K562 (cell line): Measurements from ENCODE around the gene TMTC4. TPM values are rescaled to one million over a fixed set of nuclear protein-coding genes. Genes with fewer than 3 reads are reported as not detected.

Experiments
- CXXC5 ChIP-seq: fragments of 250-450 bp; sonication (Bioruptor Pico); IDR thresholded peaks from 2 replicates; pipeline ENCODE4 v1.8.0; 2022; ENCODE audit warnings: inconsistent platforms, mild to moderate bottlenecking, moderate library complexity
- HCFC1 ChIP-seq: IDR thresholded peaks from 2 replicates; pipeline ENCODE4 v1.6.1; 2012; ENCODE audit warnings: low read depth, low read length, improper control_type of control experiment
- MTA1 ChIP-seq: fragments of 450-650 bp; IDR thresholded peaks from 2 replicates; pipeline ENCODE4 v1.6.1; 2017; ENCODE audit warnings: borderline replicate concordance
- MYC ChIP-seq, 2 experiments: fragments of 250-450 bp in 1 of 2; sonication (Bioruptor Pico) in 1 of 2; IDR thresholded peaks; 2 replicates each; pipeline versions ENCODE4 v1.5.1 to v1.6.1; 2012 to 2021; ENCODE audit warnings: low read depth in 2 of 2, borderline replicate concordance in 1 of 2, improper control_type of control experiment in 1 of 2, low read length in 1 of 2, mild to moderate bottlenecking in 1 of 2, moderate library complexity in 1 of 2
- NEUROD1 ChIP-seq: fragments of 150-350 bp; IDR thresholded peaks from 2 replicates; pipeline ENCODE4 v1.6.1; 2014; ENCODE audit warnings: borderline replicate concordance, low read length, low read depth; ENCODE audit not compliant: partially characterized antibody
- NFYB ChIP-seq: IDR thresholded peaks from 2 replicates; pipeline ENCODE4 v1.6.1; 2011; ENCODE audit warnings: mild to moderate bottlenecking, moderate library complexity; ENCODE audit not compliant: insufficient read length; ENCODE audit errors: extremely low read depth
- POLR2A ChIP-seq: fragments of 450-650 bp; conservative IDR thresholded peaks from 2 replicates; pipeline ENCODE4 v1.6.1; 2016
- RBFOX2 ChIP-seq: fragments of 200-400 bp; formaldehyde crosslinking; IDR thresholded peaks from 2 replicates; pipeline ENCODE4 v1.6.1; 2017; ENCODE audit warnings: low read depth, mild to moderate bottlenecking, low read length, moderate library complexity
- RBM39 ChIP-seq: fragments of 200-400 bp; formaldehyde crosslinking; optimal IDR thresholded peaks from 2 replicates; pipeline ENCODE3; 2018; ENCODE audit warnings: low read depth, low read length
- polyA plus RNA-seq, 8 experiments: library from polyadenylated mRNA; depleted of rRNA in 4 of 8; stranded (reverse) in 5 of 8; unstranded in 3 of 8; fragments of >200 nt; fragmentation: Nextera tagmentation in 2 of 8; fragmentation: Illumina TruSeq in 1 of 8; extraction: Ambion mirVana in 2 of 8; extraction: Trizol in 1 of 8; gene quantifications; 2 replicates each; pipeline versions ENCODE4 v1.2.1 to v1.2.3, GENCODE V29; 2011 to 2014; ENCODE audit warnings: inconsistent platforms in 1 of 8, missing spikeins in 1 of 8
- total RNA-seq, 7 experiments: library from RNA; depleted of rRNA in 6 of 7; stranded (reverse); fragments of >200 nt in 6 of 7; fragmentation: Illumina TruSeq in 2 of 7; extraction: Trizol in 2 of 7; gene quantifications; 2 replicates each; pipeline versions ENCODE4 v1.2.1 to v1.2.3, GENCODE V29; 2011 to 2021; ENCODE audit warnings: low replicate concordance in 1 of 7
- TF ChIP-seq, protein P1 (sequence below): IDR thresholded peaks from 2 replicates; pipeline ENCODE4 v1.6.1; 2011; ENCODE audit warnings: borderline replicate concordance, low read depth, mild to moderate bottlenecking, moderate library complexity, low read length; ENCODE audit not compliant: insufficient read depth, poor library complexity, severe bottlenecking
- TF ChIP-seq, protein P2 (sequence below): IDR thresholded peaks from 3 replicates; pipeline ENCODE4 v1.6.1; 2011; ENCODE audit warnings: borderline replicate concordance, mild to moderate bottlenecking, moderate library complexity; ENCODE audit not compliant: insufficient read length; ENCODE audit errors: extremely low read depth
- TF ChIP-seq, protein P3 (sequence below): sonication (generic); formaldehyde crosslinking; IDR thresholded peaks from 2 replicates; pipeline ENCODE4 v1.8.1; 2023; ENCODE audit warnings: mild to moderate bottlenecking, missing genetic modification reagents
- TF ChIP-seq, protein P4 (sequence below): fragments of 250-450 bp; sonication (Bioruptor Pico); IDR thresholded peaks from 2 replicates; pipeline ENCODE4 v1.5.0; 2020; ENCODE audit warnings: mild to moderate bottlenecking, borderline replicate concordance
- TF ChIP-seq, protein P5 (sequence below): fragments of 250-450 bp; sonication (Bioruptor Pico); IDR thresholded peaks from 2 replicates; pipeline ENCODE4 v1.4.0; 2020

The TMTC4 gene
- total and polyA plus RNA-seq, 9 of the 15 experiments (the other 6 are each of a cell fraction or from before 2014, with no cell fraction given) = 3.5 to 16.7 (median 11.8) TPM

DNA sequence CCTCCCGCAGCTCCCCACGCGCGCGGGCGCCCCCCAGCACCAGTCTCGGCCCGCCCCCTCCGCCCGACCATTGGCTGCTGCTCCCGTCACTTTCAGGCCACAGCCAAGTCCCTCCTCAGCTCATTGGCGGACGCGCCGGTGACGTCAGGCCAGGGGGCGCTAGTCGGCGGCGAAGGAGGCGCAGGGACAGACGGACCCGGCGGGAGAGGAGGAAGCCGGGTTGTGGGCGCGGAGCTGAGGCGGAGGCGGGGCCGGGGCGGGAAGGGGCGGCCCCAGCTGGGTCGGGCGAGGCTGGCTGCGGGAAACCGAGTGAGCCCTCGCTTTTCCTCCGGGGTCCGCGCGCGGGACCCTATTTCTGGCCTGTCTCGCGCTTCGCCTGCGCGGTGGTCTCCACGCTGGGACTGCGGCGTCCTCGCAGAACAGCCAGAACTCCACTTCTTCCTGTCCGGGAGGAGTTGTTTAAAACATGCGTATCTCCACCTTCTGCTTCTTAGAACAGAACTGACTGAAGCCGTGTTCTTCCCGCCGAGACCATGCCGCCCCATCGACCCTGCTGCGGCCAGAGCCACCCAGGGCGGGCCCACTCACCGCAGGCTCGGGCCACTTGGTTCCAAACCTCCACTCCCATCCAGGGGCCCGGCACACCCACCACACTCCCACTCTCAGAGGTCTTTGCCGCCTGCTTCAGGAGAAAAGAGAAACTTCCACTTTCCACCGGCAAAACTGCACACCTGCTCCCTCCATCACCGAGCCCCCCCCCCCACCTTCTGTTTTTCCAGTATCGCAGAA lies 471 bp upstream of the TMTC4 start (continued):
- TF ChIP-seq RBM39 (no peak), POLR2A (peak; percentile 69), MTA1 (no peak), RBFOX2 (peak; percentile 73), HCFC1 (no peak), NFYB (peak; percentile 91), MYC (IDR thresholded peaks at IDR 0.05; ENCODE audit: low read depth, low read length) (no peak), MYC (CRISPR knock-in tag; IDR thresholded peaks at IDR 0.05; ENCODE audit: borderline replicate concordance, low read depth) (no peak), NEUROD1 (peak; percentile 84), CXXC5 (CRISPR knock-in tag) (peak; percentile 54; the same call in 1 of the 2 replicates)
- TF ChIP-seq, protein P1, sequence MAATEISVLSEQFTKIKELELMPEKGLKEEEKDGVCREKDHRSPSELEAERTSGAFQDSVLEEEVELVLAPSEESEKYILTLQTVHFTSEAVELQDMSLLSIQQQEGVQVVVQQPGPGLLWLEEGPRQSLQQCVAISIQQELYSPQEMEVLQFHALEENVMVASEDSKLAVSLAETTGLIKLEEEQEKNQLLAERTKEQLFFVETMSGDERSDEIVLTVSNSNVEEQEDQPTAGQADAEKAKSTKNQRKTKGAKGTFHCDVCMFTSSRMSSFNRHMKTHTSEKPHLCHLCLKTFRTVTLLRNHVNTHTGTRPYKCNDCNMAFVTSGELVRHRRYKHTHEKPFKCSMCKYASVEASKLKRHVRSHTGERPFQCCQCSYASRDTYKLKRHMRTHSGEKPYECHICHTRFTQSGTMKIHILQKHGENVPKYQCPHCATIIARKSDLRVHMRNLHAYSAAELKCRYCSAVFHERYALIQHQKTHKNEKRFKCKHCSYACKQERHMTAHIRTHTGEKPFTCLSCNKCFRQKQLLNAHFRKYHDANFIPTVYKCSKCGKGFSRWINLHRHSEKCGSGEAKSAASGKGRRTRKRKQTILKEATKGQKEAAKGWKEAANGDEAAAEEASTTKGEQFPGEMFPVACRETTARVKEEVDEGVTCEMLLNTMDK = peak; percentile 90
- TF ChIP-seq, protein P2, sequence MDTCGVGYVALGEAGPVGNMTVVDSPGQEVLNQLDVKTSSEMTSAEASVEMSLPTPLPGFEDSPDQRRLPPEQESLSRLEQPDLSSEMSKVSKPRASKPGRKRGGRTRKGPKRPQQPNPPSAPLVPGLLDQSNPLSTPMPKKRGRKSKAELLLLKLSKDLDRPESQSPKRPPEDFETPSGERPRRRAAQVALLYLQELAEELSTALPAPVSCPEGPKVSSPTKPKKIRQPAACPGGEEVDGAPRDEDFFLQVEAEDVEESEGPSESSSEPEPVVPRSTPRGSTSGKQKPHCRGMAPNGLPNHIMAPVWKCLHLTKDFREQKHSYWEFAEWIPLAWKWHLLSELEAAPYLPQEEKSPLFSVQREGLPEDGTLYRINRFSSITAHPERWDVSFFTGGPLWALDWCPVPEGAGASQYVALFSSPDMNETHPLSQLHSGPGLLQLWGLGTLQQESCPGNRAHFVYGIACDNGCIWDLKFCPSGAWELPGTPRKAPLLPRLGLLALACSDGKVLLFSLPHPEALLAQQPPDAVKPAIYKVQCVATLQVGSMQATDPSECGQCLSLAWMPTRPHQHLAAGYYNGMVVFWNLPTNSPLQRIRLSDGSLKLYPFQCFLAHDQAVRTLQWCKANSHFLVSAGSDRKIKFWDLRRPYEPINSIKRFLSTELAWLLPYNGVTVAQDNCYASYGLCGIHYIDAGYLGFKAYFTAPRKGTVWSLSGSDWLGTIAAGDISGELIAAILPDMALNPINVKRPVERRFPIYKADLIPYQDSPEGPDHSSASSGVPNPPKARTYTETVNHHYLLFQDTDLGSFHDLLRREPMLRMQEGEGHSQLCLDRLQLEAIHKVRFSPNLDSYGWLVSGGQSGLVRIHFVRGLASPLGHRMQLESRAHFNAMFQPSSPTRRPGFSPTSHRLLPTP = no peak
- TF ChIP-seq, protein P3, sequence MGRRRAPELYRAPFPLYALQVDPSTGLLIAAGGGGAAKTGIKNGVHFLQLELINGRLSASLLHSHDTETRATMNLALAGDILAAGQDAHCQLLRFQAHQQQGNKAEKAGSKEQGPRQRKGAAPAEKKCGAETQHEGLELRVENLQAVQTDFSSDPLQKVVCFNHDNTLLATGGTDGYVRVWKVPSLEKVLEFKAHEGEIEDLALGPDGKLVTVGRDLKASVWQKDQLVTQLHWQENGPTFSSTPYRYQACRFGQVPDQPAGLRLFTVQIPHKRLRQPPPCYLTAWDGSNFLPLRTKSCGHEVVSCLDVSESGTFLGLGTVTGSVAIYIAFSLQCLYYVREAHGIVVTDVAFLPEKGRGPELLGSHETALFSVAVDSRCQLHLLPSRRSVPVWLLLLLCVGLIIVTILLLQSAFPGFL (CRISPR knock-in tag) = no peak
- TF ChIP-seq, protein P4, sequence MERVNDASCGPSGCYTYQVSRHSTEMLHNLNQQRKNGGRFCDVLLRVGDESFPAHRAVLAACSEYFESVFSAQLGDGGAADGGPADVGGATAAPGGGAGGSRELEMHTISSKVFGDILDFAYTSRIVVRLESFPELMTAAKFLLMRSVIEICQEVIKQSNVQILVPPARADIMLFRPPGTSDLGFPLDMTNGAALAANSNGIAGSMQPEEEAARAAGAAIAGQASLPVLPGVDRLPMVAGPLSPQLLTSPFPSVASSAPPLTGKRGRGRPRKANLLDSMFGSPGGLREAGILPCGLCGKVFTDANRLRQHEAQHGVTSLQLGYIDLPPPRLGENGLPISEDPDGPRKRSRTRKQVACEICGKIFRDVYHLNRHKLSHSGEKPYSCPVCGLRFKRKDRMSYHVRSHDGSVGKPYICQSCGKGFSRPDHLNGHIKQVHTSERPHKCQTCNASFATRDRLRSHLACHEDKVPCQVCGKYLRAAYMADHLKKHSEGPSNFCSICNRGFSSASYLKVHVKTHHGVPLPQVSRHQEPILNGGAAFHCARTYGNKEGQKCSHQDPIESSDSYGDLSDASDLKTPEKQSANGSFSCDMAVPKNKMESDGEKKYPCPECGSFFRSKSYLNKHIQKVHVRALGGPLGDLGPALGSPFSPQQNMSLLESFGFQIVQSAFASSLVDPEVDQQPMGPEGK (CRISPR knock-in tag) = no peak
- TF ChIP-seq, protein P5, sequence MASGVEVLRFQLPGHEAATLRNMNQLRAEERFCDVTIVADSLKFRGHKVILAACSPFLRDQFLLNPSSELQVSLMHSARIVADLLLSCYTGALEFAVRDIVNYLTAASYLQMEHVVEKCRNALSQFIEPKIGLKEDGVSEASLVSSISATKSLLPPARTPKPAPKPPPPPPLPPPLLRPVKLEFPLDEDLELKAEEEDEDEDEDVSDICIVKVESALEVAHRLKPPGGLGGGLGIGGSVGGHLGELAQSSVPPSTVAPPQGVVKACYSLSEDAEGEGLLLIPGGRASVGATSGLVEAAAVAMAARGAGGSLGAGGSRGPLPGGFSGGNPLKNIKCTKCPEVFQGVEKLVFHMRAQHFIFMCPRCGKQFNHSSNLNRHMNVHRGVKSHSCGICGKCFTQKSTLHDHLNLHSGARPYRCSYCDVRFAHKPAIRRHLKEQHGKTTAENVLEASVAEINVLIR (CRISPR knock-in tag) = peak; percentile 93
